Heart right ventricle (tissue), 16 donors: ENCODE data around the gene SLC8A2. TPM values are rescaled to one million over a fixed set of nuclear protein-coding genes. Genes with fewer than 3 reads are reported as not detected.

Experiments used
- ATAC-seq, 8 donors: fragments of 200-7000 bp; cut with Tn5 transposase; one replicate each; pipeline ENCODE4 v1.9.1; 2020; ENCODE audit warnings: mild to moderate bottlenecking in 8 of 8, moderate library complexity in 8 of 8, moderate number of reproducible peaks in 1 of 8
- DNase-seq, 2 donors: peaks; one replicate each; pipeline ENCODE4 v3.0.0-alpha.2; 2020
- H3K27ac ChIP-seq, 10 donors: fragments of 200-600 bp; sonication (generic) in 2 of 10; one replicate each; pipeline versions ENCODE4 v1.5.0 to v1.8.0; 2020 to 2022; ENCODE audit warnings: mild to moderate bottlenecking in 3 of 10
- H3K27me3 ChIP-seq, 7 donors: fragments of 200-600 bp; one replicate each; pipeline ENCODE4 v1.8.0; 2021 to 2022; ENCODE audit warnings: mild to moderate bottlenecking in 2 of 7
- H3K36me3 ChIP-seq, 9 donors: fragments of 200-600 bp; sonication (generic) in 1 of 9; one replicate each; pipeline versions ENCODE4 v1.5.0 to v1.8.0; 2020 to 2022; ENCODE audit warnings: mild to moderate bottlenecking in 2 of 9
- H3K4me1 ChIP-seq, 9 donors: fragments of 200-600 bp; sonication (generic) in 1 of 9; one replicate each; pipeline versions ENCODE4 v1.5.0 to v1.8.0; 2020 to 2022; ENCODE audit warnings: mild to moderate bottlenecking in 4 of 9
- H3K4me3 ChIP-seq, 10 donors: fragments of 200-600 bp; sonication (generic) in 2 of 10; one replicate each; pipeline versions ENCODE4 v1.5.0 to v1.8.0; 2020 to 2022; ENCODE audit warnings: mild to moderate bottlenecking in 7 of 10, moderate library complexity in 2 of 10
- H3K9me3 ChIP-seq, 11 donors: fragments of 200-600 bp in 10 of 11; sonication (generic) in 2 of 11; one replicate each; pipeline versions ENCODE4 v1.5.0 to v1.8.0; 2013 to 2022; ENCODE audit warnings: mild to moderate bottlenecking in 2 of 11, control low read depth in 1 of 11, moderate library complexity in 1 of 11
- WGBS, 2 donors: extraction: QIAGEN DNeasy Blood & Tissue Kit; methylation state at CpG; one replicate each; pipeline ENCODE4 v1.1.7; 2013; ENCODE audit warnings: inconsistent platforms in 1 of 2; 5-methylcytosine and 5-hydroxymethylcytosine counted together
- intact Hi-C, 10 donors: fragments of 100-400 bp; cut with DNase I; formaldehyde crosslinking; loops; one replicate each; pipeline versions ENCODE4 v1.11.1 to v1.14.2; 2022
- polyA plus RNA-seq, 2 donors: library from polyadenylated mRNA; stranded (reverse); fragments of 200-250 nt; gene quantifications; one replicate each; pipeline ENCODE4 v1.2.3, GENCODE V29; 2013
- total RNA-seq, 10 donors: library from RNA; stranded (reverse); fragmentation: NEBNext Ultra II Directional in 3 of 10; extraction: Animal tissue kit (Norgen Biotek cat#: 25700) in 3 of 10; gene quantifications; one replicate each; pipeline versions ENCODE4 v1.2.1 to v1.2.4, GENCODE V29; 2021 to 2023
- TF ChIP-seq, protein P1 (sequence below), 9 donors: fragments of 200-600 bp; sonication (generic) in 2 of 9; IDR thresholded peaks; one replicate each; pipeline versions ENCODE4 v1.5.0 to v1.8.0; 2021 to 2022; ENCODE audit warnings: antibody characterized with exemption in 9 of 9, mild to moderate bottlenecking in 5 of 9, moderate library complexity in 1 of 9
- donor health status: Arrhythmogenic right ventricular cardiomyopathy.
- donor health status: ischemic (EF 13 %, LVEDD 7.1; RV severe dilation, severe dysfunction).
- donor health status: healthy with polysubstance abuse.
- donor health status: DM: no; HTN: yes; CAD: no.
- donor health status: DM: no; HTN: no; CAD: no.
- donor health status: ischemic (EF 25% LVEDD 6.9; RV normal size, moderate dysfunction).
- donor health status: ischemic (EF 25% LVEDD 5.7; RV mildly dilated, moderate dysfunction).
- donor health status: healthy.
- donor health status: DM: yes; HTN: yes; CAD: no.
- donor health status: Ischemic cardiomyopathy.
- donor health status: ischemic (EF 35%, LVEDD 5.7; RV mildly dilated, moderate dysfunction).
- donor health status: nonischemic (EF 11% LVEDD 7.7; RV severe dilation, severe dysfunction).
- donor health status: DM: yes; HTN: yes; CAD: no.
- donor health status: PGD.
- donor health status: ischemic (EF 29% LVEDD 5.4; RV normal size, mild dysfunction).
- donor health status: nonischemic (EF 23%, LVEDD 6.1; RV moderate dilation, normal function).

Gene SLC8A2
- total and polyA plus RNA-seq, 12 donors: 0.03 to 0.64 (median 0.15) TPM; not detected in 3

DNA sequence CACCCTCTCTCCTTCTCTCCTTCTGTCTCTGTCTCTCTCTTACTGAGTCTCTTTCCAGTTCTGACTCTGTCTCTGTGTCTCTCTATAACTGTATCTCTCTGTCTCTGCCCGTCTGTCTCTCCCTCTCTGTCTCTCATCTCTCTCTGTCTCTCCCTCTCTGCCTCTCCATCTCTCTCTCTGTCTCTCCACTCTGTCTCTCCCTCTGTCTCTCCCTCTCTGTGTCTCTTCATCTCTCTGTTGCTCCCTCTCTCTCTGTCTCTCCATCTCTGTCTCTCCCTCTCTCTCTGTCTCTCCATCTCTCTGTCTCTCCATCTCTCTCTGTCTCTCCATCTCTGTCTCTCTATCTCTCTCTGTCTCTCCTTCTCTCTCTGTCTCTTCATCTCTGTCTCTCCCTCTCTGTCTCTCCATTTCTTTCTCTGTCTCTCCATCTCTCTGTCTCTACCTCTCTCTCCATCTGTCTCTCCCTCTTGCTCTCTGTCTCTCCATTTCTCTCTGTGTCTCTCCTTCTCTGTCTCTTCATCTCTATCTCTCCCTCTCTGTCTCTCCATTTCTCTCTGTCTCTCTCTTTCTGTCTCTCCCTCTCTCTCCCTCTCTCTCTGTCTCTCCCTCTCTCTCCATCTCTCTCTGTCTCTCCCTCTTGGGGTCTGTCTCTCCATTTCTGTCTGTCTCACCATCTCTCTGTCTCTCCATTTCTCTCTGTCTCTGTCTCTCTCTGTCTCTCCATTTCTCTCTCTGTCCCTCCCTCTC is 49.1 kb downstream of the SLC8A2 start:
- WGBS, 2 donors: 3 to 22% methylated on average over 1 of the region's 1 CpG
- H3K27ac ChIP-seq: no peak overlapping the region
- H3K36me3 ChIP-seq: no peaks in the 10 kb centered on the region
- H3K4me3 ChIP-seq: no peak overlapping the region
- no peak for DNase-seq
- H3K4me1 ChIP-seq: peaks cover 0 to 25% (median 5%) of the 10 kb centered on the region in 9 donors
- no peaks in the 10 kb centered on the region for H3K9me3 ChIP-seq
- intact Hi-C loops: loop anchor here in 3 of 10 donors (10.0 kb wide), 1 partner anchor 128 kb away; no protein-coding TSS in a partner anchor
- peaks cover 7 to 97% (median 75%) of the 10 kb centered on the region in 7 donors for H3K27me3 ChIP-seq
- ATAC-seq: no peak
- TF ChIP-seq, protein P1, sequence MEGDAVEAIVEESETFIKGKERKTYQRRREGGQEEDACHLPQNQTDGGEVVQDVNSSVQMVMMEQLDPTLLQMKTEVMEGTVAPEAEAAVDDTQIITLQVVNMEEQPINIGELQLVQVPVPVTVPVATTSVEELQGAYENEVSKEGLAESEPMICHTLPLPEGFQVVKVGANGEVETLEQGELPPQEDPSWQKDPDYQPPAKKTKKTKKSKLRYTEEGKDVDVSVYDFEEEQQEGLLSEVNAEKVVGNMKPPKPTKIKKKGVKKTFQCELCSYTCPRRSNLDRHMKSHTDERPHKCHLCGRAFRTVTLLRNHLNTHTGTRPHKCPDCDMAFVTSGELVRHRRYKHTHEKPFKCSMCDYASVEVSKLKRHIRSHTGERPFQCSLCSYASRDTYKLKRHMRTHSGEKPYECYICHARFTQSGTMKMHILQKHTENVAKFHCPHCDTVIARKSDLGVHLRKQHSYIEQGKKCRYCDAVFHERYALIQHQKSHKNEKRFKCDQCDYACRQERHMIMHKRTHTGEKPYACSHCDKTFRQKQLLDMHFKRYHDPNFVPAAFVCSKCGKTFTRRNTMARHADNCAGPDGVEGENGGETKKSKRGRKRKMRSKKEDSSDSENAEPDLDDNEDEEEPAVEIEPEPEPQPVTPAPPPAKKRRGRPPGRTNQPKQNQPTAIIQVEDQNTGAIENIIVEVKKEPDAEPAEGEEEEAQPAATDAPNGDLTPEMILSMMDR (IDR thresholded peaks at IDR 0.05): no peak

DNA sequence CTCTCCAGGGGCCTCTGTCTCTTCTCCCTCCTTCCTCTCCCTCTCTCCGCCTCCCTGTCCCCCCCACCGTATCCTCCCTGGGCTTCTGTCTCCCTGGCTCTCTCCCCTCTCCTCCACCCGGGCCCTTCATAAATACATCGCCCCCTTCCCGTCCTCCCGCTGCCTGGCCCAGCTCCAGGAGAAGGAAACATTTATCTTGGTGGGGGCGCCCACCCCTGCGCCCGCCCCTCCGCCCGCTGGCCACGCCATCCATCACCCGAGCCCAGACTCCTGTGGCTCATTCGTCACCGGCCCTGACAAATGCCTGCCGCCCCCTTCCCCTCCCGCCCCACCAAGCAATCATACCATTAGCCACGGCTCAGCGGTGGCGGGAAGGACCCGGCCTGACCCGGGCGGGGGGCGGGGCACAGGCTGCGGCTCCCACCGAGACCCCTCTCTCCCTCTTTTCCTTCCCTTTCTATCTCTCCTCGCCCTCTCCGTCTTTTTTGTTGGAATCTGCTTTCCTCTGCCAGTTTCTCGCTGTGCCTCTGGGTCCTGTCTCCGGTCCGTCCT is 49.8 kb downstream of the SLC8A2 start:
- Histone ChIP-seq H3K36me3 (no peaks in the 10 kb centered on the region), H3K9me3 (no peaks in the 10 kb centered on the region), H3K27me3 (peaks cover 7 to 99% (median 82%) of the 10 kb centered on the region in 7 donors), H3K27ac (no peak overlapping the region), H3K4me1 (peaks cover 0 to 23% (median 4%) of the 10 kb centered on the region in 9 donors), H3K4me3 (no peak overlapping the region)
- WGBS, 2 donors: 2% methylated on average over 31 of the region's 31 CpGs
- intact Hi-C loops: loop anchor here in 3 of 10 donors (10.0 kb wide), 1 partner anchor 127 kb away; no protein-coding TSS in a partner anchor
- TF ChIP-seq, protein P1 (IDR thresholded peaks at IDR 0.05): no peak
- DNase-seq (no peak), ATAC-seq (no peak)

DNA sequence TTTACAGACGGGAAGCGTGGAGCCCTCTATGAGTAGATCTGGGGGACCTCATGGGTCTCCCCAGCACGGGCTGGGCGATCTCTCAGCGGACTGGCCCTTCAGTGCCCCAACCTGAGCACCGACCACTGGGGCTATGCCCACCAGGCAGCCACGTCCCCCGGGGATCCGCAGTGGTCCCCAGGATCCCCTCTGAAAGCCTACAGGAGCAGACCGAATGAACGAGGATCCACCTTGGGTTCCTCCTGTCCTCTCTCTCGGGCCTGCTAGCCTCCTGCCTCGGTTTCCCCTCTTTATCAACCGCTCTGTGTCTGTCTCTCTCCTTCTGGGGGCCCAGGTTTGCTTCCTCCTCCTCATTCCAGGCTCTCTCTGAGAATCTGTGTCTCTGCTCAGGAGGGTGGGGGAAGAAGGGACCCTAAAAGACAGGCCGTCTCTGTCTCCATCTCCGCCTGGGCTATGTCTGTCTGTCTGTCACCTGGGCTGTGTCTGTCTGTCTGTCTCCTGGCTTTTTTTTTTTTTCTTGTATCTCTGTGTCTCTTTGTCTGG is 50.4 kb downstream of the SLC8A2 start:
- peaks cover 7 to 99% (median 88%) of the 10 kb centered on the region in 7 donors for H3K27me3 ChIP-seq
- no peak overlapping the region for H3K27ac ChIP-seq
- 8 to 10% methylated on average over 16 of the region's 16 CpGs for WGBS, 2 donors
- TF ChIP-seq, protein P1 (IDR thresholded peaks at IDR 0.05): no peak
- ATAC-seq (no peak), DNase-seq (no peak)
- no peaks in the 10 kb centered on the region for H3K36me3 ChIP-seq
- H3K4me1 ChIP-seq: peaks cover 0 to 23% (median 4%) of the 10 kb centered on the region in 9 donors
- no peak overlapping the region for H3K4me3 ChIP-seq
- intact Hi-C loops: loop anchor here in 3 of 10 donors (10.0 kb wide), 1 partner anchor 127 kb away; no protein-coding TSS in a partner anchor
- H3K9me3 ChIP-seq: no peaks in the 10 kb centered on the region

DNA sequence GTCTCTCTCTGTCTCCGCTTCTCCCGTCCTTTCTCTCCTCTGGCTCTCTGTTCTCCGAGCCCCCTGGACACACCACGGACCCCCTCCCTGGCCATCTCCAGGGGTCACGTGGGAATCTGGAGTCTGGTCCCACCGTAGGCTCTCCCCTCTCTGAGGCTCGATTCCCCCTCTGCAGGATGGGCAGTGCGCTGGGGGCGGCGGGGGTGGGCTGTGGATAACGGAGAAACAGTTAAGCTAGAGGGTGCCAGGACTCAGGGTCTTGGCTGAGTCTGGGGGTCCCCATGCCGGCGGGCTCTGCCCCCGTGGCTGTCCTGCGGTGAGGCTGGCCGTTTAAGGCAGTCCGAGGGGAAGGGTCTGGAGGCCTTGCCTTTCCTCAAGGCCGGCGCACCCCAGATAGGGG is 51.9 kb downstream of the SLC8A2 start:
- Histone ChIP-seq H3K27me3 (peaks cover 7 to 97% (median 89%) of the 10 kb centered on the region in 7 donors), H3K9me3 (no peaks in the 10 kb centered on the region), H3K4me1 (peaks cover 0 to 23% (median 4%) of the 10 kb centered on the region in 9 donors), H3K27ac (no peak overlapping the region), H3K4me3 (no peak overlapping the region), H3K36me3 (no peaks in the 10 kb centered on the region)
- ATAC-seq: no peak
- TF ChIP-seq, protein P1 (IDR thresholded peaks at IDR 0.05): no peak
- 6 to 14% methylated on average over 19 of the region's 19 CpGs for WGBS, 2 donors
- DNase-seq: no peak
- intact Hi-C loops: loop anchor here in 3 of 10 donors (10.0 kb wide), 1 partner anchor 125 kb away; no protein-coding TSS in a partner anchor
